ENCODE measurements around the gene PHF21B. TPM values are rescaled to one million over a fixed set of nuclear protein-coding genes. Genes with fewer than 3 reads are reported as not detected.
"Not testable (repeated sequence)": the region's sequence is repeated elsewhere in the genome, so short reads cannot be mapped to it uniquely, and the experiment has no call there.

Gene PHF21B
- total RNA-seq, 1 donor from 2014 or later: 0.30 TPM

- intact Hi-C loops (cut with DNase I): no loop called here
- no peak for DNase-seq
These were observed 132.9 kb downstream of the PHF21B start for GRCh38 chr22:44876921-44877320.

GRCh38 chr22:44871782-44872181 lies 138.0 kb downstream of the PHF21B start:
- ATAC-seq (ENCODE audit: poor library complexity): no peak
- DNase-seq: no peak
- intact Hi-C loops (cut with DNase I): no loop called here

More at GRCh38 chr22:44876921-44877320, 132.9 kb downstream of the PHF21B start:
- no peak for ATAC-seq (ENCODE audit: poor library complexity)

DNA sequence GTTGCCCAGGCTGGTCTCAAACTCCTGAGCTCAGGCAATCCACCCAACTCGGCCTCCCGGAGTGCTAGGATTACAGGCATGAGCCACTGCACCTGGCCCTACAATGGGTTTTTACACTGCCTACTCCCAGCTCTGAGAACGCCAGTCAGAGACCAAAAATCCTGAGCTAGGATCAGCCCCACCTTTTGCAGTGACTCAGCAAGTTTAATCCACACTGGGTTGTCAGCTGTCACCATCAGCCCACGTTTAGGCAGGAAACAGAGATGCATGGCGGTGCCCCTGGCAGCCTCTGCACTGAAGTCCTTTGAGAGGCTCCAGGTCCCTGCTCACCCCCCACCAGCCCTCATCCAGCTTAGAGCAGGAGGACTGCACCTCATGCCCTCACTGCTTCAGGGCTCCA lies 139.8 kb downstream of the PHF21B start:
- ATAC-seq (ENCODE audit: poor library complexity) (no peak), DNase-seq (no peak)
- intact Hi-C loops (cut with DNase I): no loop called here

GRCh38 chr22:44869196-44869595 lies 140.6 kb downstream of the PHF21B start:
- DNase-seq (no peak), ATAC-seq (ENCODE audit: poor library complexity) (no peak)
- intact Hi-C loops (cut with DNase I): no loop called here

- intact Hi-C loops (cut with DNase I): no loop called here
- DNase-seq: no peak
- no peak for ATAC-seq (ENCODE audit: poor library complexity)
These were observed 144.4 kb downstream of the PHF21B start for GRCh38 chr22:44865193-44866057.

DNA sequence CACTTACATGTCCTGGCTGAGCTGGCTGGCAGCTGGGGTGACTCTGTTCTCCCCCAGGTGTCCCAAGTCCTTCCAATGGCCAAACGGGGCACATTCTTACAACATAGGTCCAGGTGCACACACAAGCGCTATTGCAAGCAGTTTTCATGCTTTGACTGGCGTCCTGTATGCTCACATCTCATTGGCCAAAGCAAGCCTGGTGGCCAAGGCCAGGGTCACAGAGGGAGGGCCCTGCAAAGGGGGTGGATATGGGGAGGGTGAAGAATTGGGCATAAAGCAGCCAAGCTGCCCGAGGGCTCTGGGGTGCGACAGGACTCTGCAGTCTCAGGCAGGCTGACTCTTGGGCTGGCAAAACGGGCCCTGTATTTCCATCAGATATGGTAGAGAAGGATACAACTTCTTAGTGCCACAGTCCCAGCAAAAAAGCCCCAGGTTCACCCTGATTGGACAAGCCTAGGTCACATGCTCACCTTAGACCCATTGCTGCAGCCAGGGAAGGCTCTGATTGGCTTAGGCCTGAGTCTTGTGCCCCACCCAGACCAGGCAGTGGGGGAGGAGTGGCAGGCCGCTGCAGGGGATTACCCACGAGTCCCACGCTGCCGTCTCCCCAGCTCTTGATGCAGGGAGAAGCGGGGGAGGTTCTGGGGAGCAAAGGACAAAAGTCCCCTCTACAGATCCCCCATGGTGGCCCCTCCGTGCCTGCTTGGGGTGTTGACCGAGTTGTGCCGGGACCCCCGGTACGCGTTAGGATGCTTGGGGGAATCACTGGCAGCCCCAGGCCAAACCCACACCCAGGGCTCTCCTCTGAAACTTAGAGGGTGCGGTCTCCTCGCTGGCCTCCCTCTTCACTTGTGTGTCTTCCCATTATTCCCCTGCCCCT lies 146.6 kb downstream of the PHF21B start:
- DNase-seq (no peak), ATAC-seq (ENCODE audit: poor library complexity) (no peak)
- intact Hi-C loops (cut with DNase I): no loop called here

GRCh38 chr22:44862281-44862680 lies 147.5 kb downstream of the PHF21B start:
- intact Hi-C loops (cut with DNase I): no loop called here
- no peak for DNase-seq
- no peak for ATAC-seq (ENCODE audit: poor library complexity)

DNA sequence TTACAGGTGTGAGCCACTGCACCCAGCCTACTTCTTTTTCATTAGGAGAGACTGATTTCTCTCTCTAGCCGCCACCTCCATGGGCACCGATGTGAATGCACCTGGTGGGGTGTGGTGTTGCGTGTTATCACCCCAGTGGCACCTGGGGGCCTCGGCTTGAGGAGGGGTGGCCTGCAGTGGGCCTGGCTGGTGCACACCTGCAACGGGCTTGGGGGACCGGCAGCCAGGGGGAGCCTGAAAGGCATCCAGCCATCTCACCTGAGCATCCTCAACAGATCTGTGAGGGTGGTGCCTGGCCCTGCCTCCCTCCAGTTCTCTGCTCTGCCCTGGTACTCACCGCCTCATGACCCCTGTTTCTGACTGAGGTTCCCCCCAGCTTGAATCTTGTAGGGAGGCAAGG lies 148.6 kb downstream of the PHF21B start:
- DNase-seq (no peak), ATAC-seq (ENCODE audit: poor library complexity) (no peak)
- intact Hi-C loops (cut with DNase I): no loop called here

GRCh38 chr22:44860311-44860710 lies 149.5 kb downstream of the PHF21B start:
- DNase-seq (no peak), ATAC-seq (ENCODE audit: poor library complexity) (no peak)
- intact Hi-C loops (cut with DNase I): no loop called here

DNA sequence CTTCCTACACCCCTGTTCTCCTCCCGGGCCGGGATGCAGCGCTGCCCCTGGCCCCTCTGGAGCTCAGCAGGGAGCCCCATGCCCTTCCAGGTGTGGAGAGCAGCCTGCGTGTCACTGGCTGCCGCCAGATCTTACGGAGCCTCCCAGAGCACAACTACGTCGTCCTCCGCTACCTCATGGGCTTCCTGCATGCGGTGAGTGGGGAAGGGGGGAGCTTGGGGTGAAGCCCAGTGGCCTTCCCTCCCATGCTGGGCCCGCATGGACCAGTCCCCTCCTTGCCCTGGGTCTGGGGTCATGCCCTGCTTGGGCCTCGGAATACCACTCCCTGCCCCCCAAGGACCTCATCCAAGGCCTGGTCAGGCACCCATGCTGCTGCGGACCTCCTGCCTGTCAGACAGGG lies 150.2 kb downstream of the PHF21B start:
- intact Hi-C loops (cut with DNase I): no loop called here
- ATAC-seq (ENCODE audit: poor library complexity) (no peak), DNase-seq (no peak)

- DNase-seq; ATAC-seq (ENCODE audit: poor library complexity); intact Hi-C loops (cut with DNase I): not testable (repeated sequence)
These were observed 151.0 kb downstream of the PHF21B start for GRCh38 chr22:44858819-44859218.

- DNase-seq (no peak), ATAC-seq (ENCODE audit: poor library complexity) (no peak)
- intact Hi-C loops (cut with DNase I): no loop called here
These were observed 153.9 kb downstream of the PHF21B start for GRCh38 chr22:44855855-44856254.

DNA sequence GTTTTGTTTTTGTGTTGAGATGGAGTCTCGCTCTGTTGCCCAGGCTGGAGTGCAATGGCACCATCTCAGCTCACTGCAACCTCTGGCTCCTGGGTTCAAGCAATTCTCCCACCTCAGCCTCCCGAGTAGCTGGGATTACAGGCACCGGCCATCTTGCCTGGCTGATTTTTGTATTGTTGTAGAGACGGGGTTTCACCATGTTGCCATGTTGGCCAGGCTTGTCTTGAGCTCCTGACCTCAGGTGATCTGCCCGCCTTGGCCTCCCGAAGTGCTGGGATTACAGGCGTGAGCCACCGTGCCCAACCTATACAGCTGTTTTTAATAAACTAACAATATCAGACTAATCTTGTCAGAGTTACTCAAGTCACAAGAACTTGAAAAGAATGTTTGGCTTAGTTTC lies 155.2 kb downstream of the PHF21B start:
- intact Hi-C loops (cut with DNase I); DNase-seq; ATAC-seq (ENCODE audit: poor library complexity): not testable (repeated sequence)

DNA sequence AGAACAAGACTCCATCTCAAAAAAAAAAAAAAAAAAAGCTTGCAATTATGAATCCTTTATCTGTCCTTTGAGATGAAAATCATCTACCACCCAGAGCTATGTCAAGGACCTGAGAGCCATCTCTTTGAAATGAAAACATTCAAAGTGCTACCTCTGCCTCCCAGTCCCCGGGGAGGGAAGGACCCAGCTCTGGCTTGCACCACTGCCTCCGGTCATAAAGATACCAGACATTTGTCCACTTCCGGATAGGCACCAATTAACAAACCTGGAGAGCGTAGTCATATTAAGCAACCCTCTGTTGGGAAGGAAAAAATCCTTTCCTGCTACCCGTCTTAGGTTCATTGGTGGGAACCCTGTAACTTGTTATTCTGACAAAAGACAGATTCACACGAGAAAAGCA lies 158.9 kb downstream of the PHF21B start:
- no peak for ATAC-seq (ENCODE audit: poor library complexity)
- DNase-seq: no peak
- intact Hi-C loops (cut with DNase I): no loop called here

- intact Hi-C loops (cut with DNase I): no loop called here
- no peak for ATAC-seq (ENCODE audit: poor library complexity)
- no peak for DNase-seq
These were observed 160.9 kb downstream of the PHF21B start for GRCh38 chr22:44848791-44849420.

DNA sequence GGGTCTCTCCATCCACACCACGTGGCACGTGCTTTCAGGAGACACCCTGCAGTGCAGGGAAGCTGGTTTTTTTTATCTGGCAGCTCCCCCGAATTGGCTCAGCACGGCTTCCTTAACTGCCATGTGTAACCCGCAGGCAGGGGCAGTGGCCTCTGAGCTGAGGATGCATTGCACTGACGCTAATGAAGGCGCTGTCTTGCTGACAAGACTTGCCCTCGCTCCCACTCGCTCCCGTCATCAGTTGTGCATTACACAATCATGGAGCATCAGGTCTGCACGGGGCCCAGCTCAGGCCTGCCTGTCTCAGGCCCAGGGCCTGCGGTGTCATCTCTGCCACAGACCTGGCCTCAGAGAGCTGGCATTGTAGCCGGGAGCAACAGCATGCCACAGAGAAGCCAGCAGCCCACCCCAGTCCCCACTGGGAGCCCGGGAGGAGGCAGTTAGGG lies 161.5 kb downstream of the PHF21B start:
- DNase-seq (no peak), ATAC-seq (ENCODE audit: poor library complexity) (no peak)
- intact Hi-C loops (cut with DNase I): no loop called here

DNA sequence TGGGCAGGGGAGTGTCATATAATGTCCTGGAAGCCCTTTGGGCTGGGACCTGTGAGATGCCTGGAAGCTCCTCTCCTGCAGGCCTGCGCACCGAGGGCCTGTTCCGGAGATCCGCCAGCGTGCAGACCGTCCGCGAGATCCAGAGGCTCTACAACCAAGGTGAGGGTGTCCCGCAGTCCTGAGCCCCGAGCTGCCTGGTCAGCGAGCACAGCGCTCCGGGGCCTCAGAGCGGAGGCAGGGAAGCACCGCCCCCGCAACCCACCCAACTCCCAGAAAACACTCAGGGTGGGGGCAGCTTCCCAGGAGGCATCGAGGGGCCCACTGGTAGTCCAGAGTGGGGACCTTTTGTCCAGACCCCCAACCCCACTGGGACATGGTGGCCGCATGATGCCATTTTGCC lies 161.9 kb downstream of the PHF21B start:
- intact Hi-C loops (cut with DNase I): no loop called here
- no peak for DNase-seq
- no peak for ATAC-seq (ENCODE audit: poor library complexity)

DNA sequence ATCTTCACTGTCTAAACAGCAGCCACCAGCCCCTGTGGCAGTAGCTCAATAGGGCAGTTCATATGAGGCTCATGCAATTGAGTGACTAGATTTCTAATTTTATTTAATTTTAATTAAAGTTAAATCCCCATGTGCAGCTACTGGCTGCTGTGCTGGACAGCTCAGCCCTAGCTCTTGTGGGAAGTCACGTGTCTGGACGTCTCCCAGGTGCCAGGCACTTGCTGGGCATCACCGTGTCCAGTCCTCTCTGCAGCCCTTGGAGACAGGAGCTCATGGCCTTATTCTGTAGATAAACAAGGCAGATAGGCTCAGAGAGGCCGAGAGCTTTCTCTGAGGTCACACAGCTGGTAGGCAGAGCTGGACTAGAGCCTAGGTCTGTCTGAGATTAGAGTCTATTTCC lies 162.4 kb downstream of the PHF21B start:
- intact Hi-C loops (cut with DNase I): no loop called here
- ATAC-seq (ENCODE audit: poor library complexity) (no peak), DNase-seq (no peak)

DNA sequence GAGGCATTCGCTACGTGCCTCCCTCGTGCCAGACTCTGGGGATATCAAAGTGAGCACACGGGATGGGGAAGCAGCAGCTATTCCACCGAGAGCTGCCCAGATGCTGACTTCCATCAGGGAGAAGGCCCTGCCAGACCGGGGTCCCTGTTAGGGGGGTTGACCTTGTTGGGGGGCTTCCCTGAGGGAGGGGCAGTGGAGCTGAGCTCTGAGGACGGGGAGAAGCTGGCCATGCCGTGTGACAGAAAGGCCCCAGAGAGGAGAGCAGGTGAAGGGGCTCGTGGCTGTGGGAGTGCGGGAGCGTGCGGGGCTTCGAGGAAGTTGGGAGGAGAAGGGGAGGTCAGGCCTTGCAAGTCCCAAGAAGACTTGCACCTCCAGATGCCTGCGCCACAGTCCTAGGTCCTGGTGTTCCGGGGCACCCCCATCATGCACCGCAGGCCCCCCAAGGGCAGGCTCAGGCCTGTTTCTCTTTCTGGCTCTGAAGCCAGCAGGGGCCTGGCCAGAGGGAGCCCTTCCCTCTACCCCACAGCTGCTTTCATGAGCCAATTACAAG lies 163.0 kb downstream of the PHF21B start:
- DNase-seq (no peak), ATAC-seq (ENCODE audit: poor library complexity) (no peak)
- intact Hi-C loops (cut with DNase I): no loop called here

Measured in Right ventricle myocardium superior (tissue), 1 donor.